GM10266 (cell line): ENCODE measurements around the gene SPATA31C1.

Experiments used
- DNase-seq: peaks from one replicate; pipeline ENCODE4 v3.0.0; 2012; ENCODE audit errors: extremely low spot score
- TF ChIP-seq, protein P1 (sequence below): IDR thresholded peaks from 2 replicates; pipeline ENCODE4 v1.5.1; 2012; ENCODE audit warnings: mild to moderate bottlenecking, low read depth; ENCODE audit not compliant: control insufficient read depth, insufficient read depth; ENCODE audit errors: missing control alignments

SPATA31C1 gene

GRCh38 chr9:87882627-87883026 is 35.1 kb upstream of the SPATA31C1 start, which contains the start of gene SPATA31E1:
SPATA31E1 (plus strand) TSS chr9:87882877; CDS start chr9:87882892, 15 bp downstream.
- TF ChIP-seq, protein P1, sequence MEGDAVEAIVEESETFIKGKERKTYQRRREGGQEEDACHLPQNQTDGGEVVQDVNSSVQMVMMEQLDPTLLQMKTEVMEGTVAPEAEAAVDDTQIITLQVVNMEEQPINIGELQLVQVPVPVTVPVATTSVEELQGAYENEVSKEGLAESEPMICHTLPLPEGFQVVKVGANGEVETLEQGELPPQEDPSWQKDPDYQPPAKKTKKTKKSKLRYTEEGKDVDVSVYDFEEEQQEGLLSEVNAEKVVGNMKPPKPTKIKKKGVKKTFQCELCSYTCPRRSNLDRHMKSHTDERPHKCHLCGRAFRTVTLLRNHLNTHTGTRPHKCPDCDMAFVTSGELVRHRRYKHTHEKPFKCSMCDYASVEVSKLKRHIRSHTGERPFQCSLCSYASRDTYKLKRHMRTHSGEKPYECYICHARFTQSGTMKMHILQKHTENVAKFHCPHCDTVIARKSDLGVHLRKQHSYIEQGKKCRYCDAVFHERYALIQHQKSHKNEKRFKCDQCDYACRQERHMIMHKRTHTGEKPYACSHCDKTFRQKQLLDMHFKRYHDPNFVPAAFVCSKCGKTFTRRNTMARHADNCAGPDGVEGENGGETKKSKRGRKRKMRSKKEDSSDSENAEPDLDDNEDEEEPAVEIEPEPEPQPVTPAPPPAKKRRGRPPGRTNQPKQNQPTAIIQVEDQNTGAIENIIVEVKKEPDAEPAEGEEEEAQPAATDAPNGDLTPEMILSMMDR: no peak
- no peak for DNase-seq

GRCh38 chr9:87883274-87883673 is 34.5 kb upstream of the SPATA31C1 start:
- TF ChIP-seq, protein P1: no peak
- DNase-seq: no peak

DNA sequence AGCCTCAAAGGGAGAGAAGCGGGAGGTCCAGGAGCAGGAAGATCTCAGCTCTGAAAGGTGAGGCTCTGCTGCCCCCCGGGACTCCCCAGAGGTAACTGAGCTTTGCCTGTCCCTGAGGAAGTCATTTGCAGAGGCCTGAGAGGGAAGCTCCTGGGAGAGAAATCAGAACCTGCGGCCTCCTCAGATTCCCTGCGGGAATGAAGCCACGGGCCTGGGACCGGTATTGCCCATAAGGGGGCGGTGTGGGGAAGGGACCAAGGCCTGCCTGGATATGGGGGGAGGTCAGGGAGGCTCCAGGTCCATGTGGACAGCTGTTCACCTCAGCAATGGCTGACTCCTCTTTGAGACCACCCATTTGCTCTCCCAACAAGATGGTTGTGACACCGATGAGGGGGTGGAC is 33.8 kb upstream of the SPATA31C1 start:
- TF ChIP-seq, protein P1: no peak
- DNase-seq: no peak

GRCh38 chr9:87884578-87885459 is 32.9 kb upstream of the SPATA31C1 start:
- TF ChIP-seq, protein P1: no peak
- DNase-seq: no peak

DNA sequence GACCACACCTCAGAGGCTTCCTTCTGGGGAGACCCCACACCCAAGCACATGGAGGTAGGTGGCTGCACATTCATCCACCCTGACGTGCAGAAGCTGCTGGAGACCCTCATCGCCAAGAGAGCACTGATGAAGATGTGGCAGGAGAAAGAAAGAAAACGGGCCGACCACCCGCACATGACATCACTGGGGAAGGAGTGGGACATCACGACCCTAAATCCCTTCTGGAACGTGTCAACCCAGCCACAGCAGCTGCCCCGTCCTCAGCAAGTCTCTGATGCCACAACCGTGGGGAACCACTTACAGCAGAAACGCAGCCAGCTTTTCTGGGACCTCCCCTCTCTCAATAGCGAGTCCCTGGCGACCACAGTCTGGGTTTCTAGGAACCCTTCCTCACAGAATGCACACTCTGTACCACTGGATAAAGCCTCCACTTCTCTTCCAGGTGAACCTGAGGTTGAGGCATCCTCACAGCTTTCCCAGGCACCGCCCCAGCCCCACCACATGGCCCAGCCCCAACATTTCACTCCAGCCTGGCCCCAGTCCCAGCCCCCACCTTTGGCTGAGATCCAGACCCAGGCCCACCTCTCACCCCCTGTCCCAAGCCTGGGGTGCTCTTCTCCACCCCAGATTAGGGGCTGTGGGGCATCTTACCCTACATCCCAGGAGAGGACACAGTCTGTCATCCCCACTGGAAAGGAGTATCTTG is 32.1 kb upstream of the SPATA31C1 start:
- DNase-seq: no peak

GRCh38 chr9:87886210-87886932 is 31.4 kb upstream of the SPATA31C1 start:
- DNase-seq: no peak
- TF ChIP-seq, protein P1: no peak

More for the DNA sequence above, 32.1 kb upstream of the SPATA31C1 start:
- TF ChIP-seq, protein P1: no peak
